ENCODE results near the gene SETD1A. TPM values are rescaled to one million over a fixed set of nuclear protein-coding genes. Genes with fewer than 3 reads are reported as not detected.

Gene SETD1A
- polyA plus RNA-seq (0.94 to 3.7 TPM (median 1.1 TPM) in 3 replicates), polyA minus RNA-seq (1.5 to 17.4 TPM (median 2.2 TPM) in 3 replicates)
- polyA plus RNA-seq (2011; ENCODE audit: low read depth): 3.0 TPM
- polyA plus RNA-seq (2011; cell fraction: cytosol; rRNA removed): 1.4 and 2.1 TPM in 2 replicates
- polyA plus RNA-seq (2011; cell fraction: nucleus; rRNA removed): 8.9 and 11.2 TPM in 2 replicates
- 4.7 and 10.9 TPM in 2 replicates for polyA plus RNA-seq (2012; ENCODE audit: low replicate concordance)
- 2.5 TPM for polyA minus RNA-seq (2011; cell fraction: cytosol; rRNA and poly(A)+ RNA removed)
- 3.7 and 5.2 TPM in 2 replicates for polyA minus RNA-seq (2011; cell fraction: nucleus; rRNA and poly(A)+ RNA removed)

- Histone ChIP-seq H3K27ac (ENCODE audit: control insufficient read depth, insufficient read depth, low read length) (peak within 1 kb of the TSS; percentile 97), H2AFZ (ENCODE audit: control insufficient read depth, low read length) (peak within 1 kb of the TSS; percentile 82), H3K9ac (ENCODE audit: control insufficient read depth, extremely low read depth, insufficient read depth, low read length) (peak within 1 kb of the TSS; percentile 99), H3K79me2 (ENCODE audit: control insufficient read depth, insufficient read depth, low read length) (peaks cover 24% of the 10 kb centered on the region), H4K20me1 (ENCODE audit: control insufficient read depth, extremely low read depth, insufficient read depth, low read length) (peaks cover 2% of the 10 kb centered on the region), H3K4me2 (ENCODE audit: control insufficient read depth, extremely low read depth, insufficient read depth, low read depth, low read length) (peak within 1 kb of the TSS; percentile 90), H3K9me3 (ENCODE audit: control insufficient read depth, low read depth, low read length) (no peaks in the 10 kb centered on the region), H3K36me3 (ENCODE audit: control insufficient read depth in 2 of 2, extremely low read depth in 1 of 2, insufficient read depth in 2 of 2, low read length in 2 of 2) (peaks cover 22 to 27% of the 10 kb centered on the region in 2 experiments), H3K9me1 (ENCODE audit: control insufficient read depth, extremely low read depth, insufficient read depth, low read length) (no peaks in the 10 kb centered on the region), H3K27me3 (ENCODE audit: control insufficient read depth, extremely low read depth, insufficient read depth, low read length) (no peaks in the 10 kb centered on the region), H3K4me1 (ENCODE audit: control insufficient read depth, extremely low read depth, insufficient read depth, low read length) (peaks cover 12% of the 10 kb centered on the region), H3K4me3 (ENCODE audit: control insufficient read depth in 2 of 3, extremely low read depth in 1 of 3, insufficient read depth in 2 of 3, low read depth in 1 of 3, low read length in 3 of 3) (peak within 1 kb of the TSS; percentile 79 to 89 (median 85))
- DNase-seq (ENCODE audit: low read depth, low spot score): no peak
- dilution Hi-C loops (cut with MboI; ENCODE audit: extremely low pct_ligation_motif_present, low sequenced_read_pairs): no loop called here
- TF ChIP-seq EZH2 (IDR thresholded peaks at IDR 0.05; ENCODE audit: low read length) (no peak), CTCF (optimal IDR thresholded peaks at IDR 0.05 in 1 of 3, IDR thresholded peaks at IDR 0.05 in 1 of 3, conservative IDR thresholded peaks at IDR 0.05 in 1 of 3; ENCODE audit: extremely low read depth in 1 of 3, insufficient read depth in 2 of 3, low read length in 3 of 3) (no peak)
- FAIRE-seq: no peak
Observed at GRCh38 chr16:30957456-30958174, at the start of gene SETD1A. SETD1A (plus strand) TSS chr16:30957754; CDS start chr16:30958732, 978 bp downstream.

- Histone ChIP-seq H3K9ac (ENCODE audit: control insufficient read depth, extremely low read depth, insufficient read depth, low read length) (no peak overlapping the region), H3K4me3 (ENCODE audit: control insufficient read depth in 2 of 3, extremely low read depth in 1 of 3, insufficient read depth in 2 of 3, low read depth in 1 of 3, low read length in 3 of 3) (no peak overlapping the region), H3K4me2 (ENCODE audit: control insufficient read depth, extremely low read depth, insufficient read depth, low read depth, low read length) (no peak overlapping the region), H3K79me2 (ENCODE audit: control insufficient read depth, insufficient read depth, low read length) (no peaks in the 10 kb centered on the region), H3K4me1 (ENCODE audit: control insufficient read depth, extremely low read depth, insufficient read depth, low read length) (peaks cover 13% of the 10 kb centered on the region), H2AFZ (ENCODE audit: control insufficient read depth, low read length) (no peak overlapping the region), H3K9me3 (ENCODE audit: control insufficient read depth, low read depth, low read length) (no peaks in the 10 kb centered on the region), H4K20me1 (ENCODE audit: control insufficient read depth, extremely low read depth, insufficient read depth, low read length) (no peaks in the 10 kb centered on the region), H3K36me3 (ENCODE audit: control insufficient read depth in 2 of 2, extremely low read depth in 1 of 2, insufficient read depth in 2 of 2, low read length in 2 of 2) (no peaks in the 10 kb centered on the region), H3K27me3 (ENCODE audit: control insufficient read depth, extremely low read depth, insufficient read depth, low read length) (no peaks in the 10 kb centered on the region), H3K9me1 (ENCODE audit: control insufficient read depth, extremely low read depth, insufficient read depth, low read length) (no peaks in the 10 kb centered on the region), H3K27ac (ENCODE audit: control insufficient read depth, insufficient read depth, low read length) (no peak overlapping the region)
- FAIRE-seq (peak; percentile 65), DNase-seq (ENCODE audit: low read depth, low spot score) (peak; percentile 44)
- dilution Hi-C loops (cut with MboI; ENCODE audit: extremely low pct_ligation_motif_present, low sequenced_read_pairs): no loop called here
- no peak for TF ChIP-seq EZH2 (IDR thresholded peaks at IDR 0.05; ENCODE audit: low read length)
- TF ChIP-seq CTCF (optimal IDR thresholded peaks at IDR 0.05 in 1 of 3, IDR thresholded peaks at IDR 0.05 in 1 of 3, conservative IDR thresholded peaks at IDR 0.05 in 1 of 3; ENCODE audit: extremely low read depth in 1 of 3, insufficient read depth in 2 of 3, low read length in 3 of 3): no peak
Observed at GRCh38 chr16:30910427-30911029, 47.0 kb upstream of the SETD1A start.

Measured in keratinocyte (primary cell).